Breast epithelium (tissue), 3 donors: ENCODE measurements around the gene DNAH7.

ENCODE experiments used
- CTCF ChIP-seq, 3 donors: fragments of 450-650 bp; IDR thresholded peaks; one replicate each; pipeline ENCODE4 v1.5.1; 2016 to 2017; ENCODE audit warnings: antibody characterized with exemption in 3 of 3, mild to moderate bottlenecking in 3 of 3, moderate library complexity in 3 of 3
- POLR2A ChIP-seq: fragments of 450-650 bp; IDR thresholded peaks from one replicate; pipeline ENCODE4 v1.6.1; 2016; ENCODE audit warnings: antibody characterized with exemption, mild to moderate bottlenecking, moderate library complexity
- POLR2AphosphoS5 ChIP-seq, 3 donors: sonication (generic); formaldehyde crosslinking; IDR thresholded peaks; one replicate each; pipeline ENCODE4 v1.6.1; 2017; ENCODE audit warnings: antibody characterized with exemption in 3 of 3

GRCh38 chr2:195912079-195912478 lies 156.6 kb downstream of the DNAH7 start:
- no peak for TF ChIP-seq CTCF (IDR thresholded peaks at IDR 0.05)
- TF ChIP-seq POLR2A: no peak
- no peak for TF ChIP-seq POLR2AphosphoS5 (IDR thresholded peaks at IDR 0.05)
